ENCODE results near the gene ERMARD.

GRCh38 chr6:169776379-169776778, 25.0 kb downstream of the ERMARD start:
- TF ChIP-seq OVOL2 (CRISPR knock-in tag; IDR thresholded peaks at IDR 0.05; ENCODE audit: borderline replicate concordance) (no peak), TCF7 (CRISPR knock-in tag; IDR thresholded peaks at IDR 0.05; ENCODE audit: low read depth) (no peak), NR2C2 (CRISPR knock-in tag; IDR thresholded peaks at IDR 0.05) (no peak), ELF4 (CRISPR knock-in tag; IDR thresholded peaks at IDR 0.05; ENCODE audit: low read depth) (no peak)
- TF ChIP-seq, protein P1, sequence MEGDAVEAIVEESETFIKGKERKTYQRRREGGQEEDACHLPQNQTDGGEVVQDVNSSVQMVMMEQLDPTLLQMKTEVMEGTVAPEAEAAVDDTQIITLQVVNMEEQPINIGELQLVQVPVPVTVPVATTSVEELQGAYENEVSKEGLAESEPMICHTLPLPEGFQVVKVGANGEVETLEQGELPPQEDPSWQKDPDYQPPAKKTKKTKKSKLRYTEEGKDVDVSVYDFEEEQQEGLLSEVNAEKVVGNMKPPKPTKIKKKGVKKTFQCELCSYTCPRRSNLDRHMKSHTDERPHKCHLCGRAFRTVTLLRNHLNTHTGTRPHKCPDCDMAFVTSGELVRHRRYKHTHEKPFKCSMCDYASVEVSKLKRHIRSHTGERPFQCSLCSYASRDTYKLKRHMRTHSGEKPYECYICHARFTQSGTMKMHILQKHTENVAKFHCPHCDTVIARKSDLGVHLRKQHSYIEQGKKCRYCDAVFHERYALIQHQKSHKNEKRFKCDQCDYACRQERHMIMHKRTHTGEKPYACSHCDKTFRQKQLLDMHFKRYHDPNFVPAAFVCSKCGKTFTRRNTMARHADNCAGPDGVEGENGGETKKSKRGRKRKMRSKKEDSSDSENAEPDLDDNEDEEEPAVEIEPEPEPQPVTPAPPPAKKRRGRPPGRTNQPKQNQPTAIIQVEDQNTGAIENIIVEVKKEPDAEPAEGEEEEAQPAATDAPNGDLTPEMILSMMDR (IDR thresholded peaks at IDR 0.05) = no peak

Measured in WTC11 (cell line).